Neural progenitor cell (in vitro differentiated cells): Measurements from ENCODE around the gene STAT5B. TPM values are rescaled to one million over a fixed set of nuclear protein-coding genes. Genes with fewer than 3 reads are reported as not detected.

Source experiments
- DNase-seq: peaks from one replicate; pipeline ENCODE4 v3.0.0-alpha.2; 2016; ENCODE audit warnings: low spot score
- H2AFZ ChIP-seq: fragments of 200-600 bp; sonication (generic); replicated peaks from 2 replicates; pipeline ENCODE4 v1.6.1; 2016; ENCODE audit warnings: antibody characterized with exemption
- H3F3A ChIP-seq: fragments of 200-600 bp; sonication (generic); 2 replicates; pipeline ENCODE4 v1.6.1; 2016; ENCODE audit warnings: antibody characterized with exemption, low read depth
- H3K27ac ChIP-seq: fragments of 200-600 bp; sonication (generic); 2 replicates; pipeline ENCODE4 v1.5.1; 2016; ENCODE audit warnings: mild to moderate bottlenecking
- H3K27me3 ChIP-seq: fragments of 200-600 bp; sonication (generic); 2 replicates; pipeline ENCODE4 v1.6.1; 2016; ENCODE audit warnings: mild to moderate bottlenecking, moderate library complexity
- H3K36me3 ChIP-seq: fragments of 200-600 bp; sonication (generic); 2 replicates; pipeline ENCODE4 v1.5.1; 2016
- H3K4me1 ChIP-seq: fragments of 200-600 bp; sonication (generic); 2 replicates; pipeline ENCODE4 v1.6.1; 2016; ENCODE audit warnings: mixed run types
- H3K4me2 ChIP-seq: fragments of 200-600 bp; sonication (generic); 2 replicates; pipeline ENCODE4 v1.6.1; 2016
- H3K4me3 ChIP-seq: fragments of 200-600 bp; sonication (generic); 2 replicates; pipeline ENCODE4 v1.5.1; 2016
- H3K79me2 ChIP-seq: fragments of 200-600 bp; sonication (generic); 2 replicates; pipeline ENCODE4 v1.6.1; 2016; ENCODE audit warnings: low read depth
- H3K9ac ChIP-seq: fragments of 200-600 bp; sonication (generic); 2 replicates; pipeline ENCODE4 v1.6.1; 2016
- H3K9me3 ChIP-seq: fragments of 200-600 bp; sonication (generic); 2 replicates; pipeline ENCODE4 v1.5.1; 2016; ENCODE audit warnings: low read depth
- H4K20me1 ChIP-seq: fragments of 200-600 bp; sonication (generic); 2 replicates; pipeline ENCODE4 v1.6.1; 2016; ENCODE audit warnings: low read depth
- H3K27ac Mint-ChIP-seq: 3 replicates; pipeline ENCODE4 v1.8.0; 2021; ENCODE audit warnings: mixed read lengths
- H3K27me3 Mint-ChIP-seq: 2 replicates; pipeline ENCODE4 v1.8.0; 2022; ENCODE audit warnings: low read depth, mild to moderate bottlenecking, inconsistent platforms, moderate library complexity, mixed read lengths; ENCODE audit not compliant: insufficient read depth
- H3K36me3 Mint-ChIP-seq: 3 replicates; pipeline ENCODE4 v1.8.0; 2021; ENCODE audit warnings: mixed read lengths
- H3K4me1 Mint-ChIP-seq: 3 replicates; pipeline ENCODE4 v1.8.0; 2021; ENCODE audit warnings: mixed read lengths
- H3K4me3 Mint-ChIP-seq: 3 replicates; pipeline ENCODE4 v1.8.0; 2021; ENCODE audit warnings: mild to moderate bottlenecking, moderate library complexity, mixed read lengths
- H3K9me3 Mint-ChIP-seq: 3 replicates; pipeline ENCODE4 v1.8.0; 2020; ENCODE audit warnings: mixed read lengths
- CTCF ChIP-seq: fragments of 200-600 bp; sonication (generic); IDR thresholded peaks from 2 replicates; pipeline ENCODE4 v1.5.1; 2017; ENCODE audit warnings: antibody characterized with exemption, mild to moderate bottlenecking
- EZH2 ChIP-seq: fragments of 200-600 bp; sonication (generic); IDR thresholded peaks from 2 replicates; pipeline ENCODE4 v1.6.1; 2017; ENCODE audit warnings: antibody characterized with exemption, mild to moderate bottlenecking, moderate library complexity
- EZH2phosphoT487 ChIP-seq: fragments of 200-600 bp; sonication (generic); IDR thresholded peaks from 2 replicates; pipeline ENCODE4 v1.6.1; 2017; ENCODE audit warnings: antibody characterized with exemption
- total RNA-seq: library from RNA; depleted of rRNA; stranded (reverse); fragments of >200 nt; gene quantifications from 2 replicates; pipeline ENCODE4 v1.2.3, GENCODE V29; 2015; ENCODE audit warnings: low replicate concordance

The STAT5B gene
- total RNA-seq, 1 donor from 2014 or later: 96.4 TPM

GRCh38 chr17:42290577-42290976, 14.4 kb upstream of the STAT5B start:
- no peaks in the 10 kb centered on the region for H4K20me1 ChIP-seq
- no peak overlapping the region for H3K4me3 ChIP-seq
- H3K27ac ChIP-seq: no peak overlapping the region
- H3K4me1 ChIP-seq: no peaks in the 10 kb centered on the region
- peak overlapping the region; percentile 0 for H3K4me3 Mint-ChIP-seq
- H3K27ac Mint-ChIP-seq: no peak overlapping the region
- H3K36me3 Mint-ChIP-seq: no peaks in the 10 kb centered on the region
- H3F3A ChIP-seq: peaks cover 10% of the 10 kb centered on the region
- H3K9ac ChIP-seq: no peak overlapping the region
- H3K9me3 ChIP-seq: no peaks in the 10 kb centered on the region
- DNase-seq: no peak
- peaks cover 15% of the 10 kb centered on the region for H3K4me1 Mint-ChIP-seq
- no peaks in the 10 kb centered on the region for H3K36me3 ChIP-seq
- peaks cover 2% of the 10 kb centered on the region for H3K9me3 Mint-ChIP-seq
- H3K79me2 ChIP-seq: no peaks in the 10 kb centered on the region
- H3K27me3 ChIP-seq: peaks cover 39% of the 10 kb centered on the region
- H2AFZ ChIP-seq: no peak overlapping the region
- TF ChIP-seq EZH2phosphoT487 (no peak), CTCF (no peak), EZH2 (no peak)
- no peak overlapping the region for H3K4me2 ChIP-seq
- peaks cover 28% of the 10 kb centered on the region for H3K27me3 Mint-ChIP-seq

- Histone ChIP-seq H3K27ac (no peak overlapping the region), H2AFZ (no peak overlapping the region), H4K20me1 (no peaks in the 10 kb centered on the region), H3K9ac (no peak overlapping the region), H3K36me3 (no peaks in the 10 kb centered on the region), H3K27me3 (peaks cover 39% of the 10 kb centered on the region), H3K4me1 (no peaks in the 10 kb centered on the region), H3K9me3 (no peaks in the 10 kb centered on the region), H3K4me3 (no peak overlapping the region), H3K79me2 (no peaks in the 10 kb centered on the region), H3F3A (peaks cover 10% of the 10 kb centered on the region), H3K4me2 (no peak overlapping the region)
- H3K36me3 Mint-ChIP-seq: no peaks in the 10 kb centered on the region
- peaks cover 29% of the 10 kb centered on the region for H3K27me3 Mint-ChIP-seq
- no peak for TF ChIP-seq CTCF
- TF ChIP-seq EZH2phosphoT487: no peak
- TF ChIP-seq EZH2: no peak
- peaks cover 2% of the 10 kb centered on the region for H3K9me3 Mint-ChIP-seq
- no peak overlapping the region for H3K27ac Mint-ChIP-seq
- H3K4me1 Mint-ChIP-seq: peaks cover 15% of the 10 kb centered on the region
- H3K4me3 Mint-ChIP-seq: peak overlapping the region; percentile 52
- no peak for DNase-seq
Measured at GRCh38 chr17:42289611-42290181, 13.5 kb upstream of the STAT5B start.

- TF ChIP-seq CTCF (no peak), EZH2phosphoT487 (no peak), EZH2 (no peak)
- peaks cover 10% of the 10 kb centered on the region for H3F3A ChIP-seq
- H3K9ac ChIP-seq: no peak overlapping the region
- Mint-ChIP-seq H3K27ac (no peak overlapping the region), H3K36me3 (no peaks in the 10 kb centered on the region), H3K9me3 (peaks cover 2% of the 10 kb centered on the region), H3K27me3 (peaks cover 26% of the 10 kb centered on the region), H3K4me1 (peaks cover 15% of the 10 kb centered on the region), H3K4me3 (peak overlapping the region; percentile 52)
- H3K27ac ChIP-seq: no peak overlapping the region
- H3K36me3 ChIP-seq: no peaks in the 10 kb centered on the region
- peak overlapping the region; percentile 58 for H3K4me3 ChIP-seq
- no peaks in the 10 kb centered on the region for H3K79me2 ChIP-seq
- peak overlapping the region; percentile 92 for H2AFZ ChIP-seq
- peaks cover 39% of the 10 kb centered on the region for H3K27me3 ChIP-seq
- H3K9me3 ChIP-seq: no peaks in the 10 kb centered on the region
- peak overlapping the region; percentile 89 for H3K4me2 ChIP-seq
- H4K20me1 ChIP-seq: no peaks in the 10 kb centered on the region
- H3K4me1 ChIP-seq: no peaks in the 10 kb centered on the region
- no peak for DNase-seq
Measured at GRCh38 chr17:42288803-42289610, 12.8 kb upstream of the STAT5B start.
